Neuronal stem cell (in vitro differentiated cells): ENCODE measurements around the gene GPER1.

Source experiments
- DNase-seq: peaks from one replicate; pipeline ENCODE4 v3.0.0-alpha.2; 2013; ENCODE audit warnings: low spot score
- H2AFZ ChIP-seq: one replicate; pipeline ENCODE4 v1.6.1; 2013; ENCODE audit warnings: mild to moderate bottlenecking, low read length, inconsistent platforms
- H2AK5ac ChIP-seq: 2 replicates; pipeline ENCODE4 v1.6.1; 2013; ENCODE audit warnings: low read depth, mild to moderate bottlenecking, inconsistent platforms, low read length, moderate library complexity, mixed read lengths
- H2BK120ac ChIP-seq: 2 replicates; pipeline ENCODE4 v1.6.1; 2013; ENCODE audit warnings: low read depth, mild to moderate bottlenecking, inconsistent platforms, low read length, moderate library complexity, mixed read lengths
- H2BK12ac ChIP-seq: one replicate; pipeline ENCODE4 v1.6.1; 2013; ENCODE audit warnings: low read length, inconsistent platforms
- H2BK15ac ChIP-seq: 2 replicates; pipeline ENCODE4 v1.6.1; 2013; ENCODE audit warnings: mild to moderate bottlenecking, low read length, inconsistent platforms, mixed read lengths
- H2BK5ac ChIP-seq: one replicate; pipeline ENCODE4 v1.6.1; 2013; ENCODE audit warnings: inconsistent platforms, mild to moderate bottlenecking, low read length, moderate library complexity
- H3K14ac ChIP-seq: one replicate; pipeline ENCODE4 v1.6.1; 2013; ENCODE audit warnings: low read length, inconsistent platforms
- H3K18ac ChIP-seq: 2 replicates; pipeline ENCODE4 v1.6.1; 2013; ENCODE audit warnings: low read length, inconsistent platforms
- H3K23ac ChIP-seq: 2 replicates; pipeline ENCODE4 v1.6.1; 2013; ENCODE audit warnings: low read depth, mild to moderate bottlenecking, mixed read lengths, low read length, inconsistent platforms; ENCODE audit not compliant: poor library complexity
- H3K27ac ChIP-seq: replicated peaks from 3 replicates; pipeline ENCODE4 v1.5.1; 2013; ENCODE audit warnings: low read length, inconsistent platforms
- H3K27me3 ChIP-seq, 3 experiments: 2 replicates each; pipeline ENCODE4 v1.6.1; 2013; ENCODE audit warnings: low read length in 3 of 3, mild to moderate bottlenecking in 2 of 3, inconsistent platforms in 1 of 3, low read depth in 1 of 3, mixed read lengths in 1 of 3, moderate library complexity in 1 of 3; ENCODE audit not compliant: control insufficient read depth in 3 of 3, insufficient read depth in 3 of 3
- H3K36me3 ChIP-seq, 2 donors: replicated peaks in 1 of 2; 2 replicates each; pipeline ENCODE4 v1.6.1; 2013; ENCODE audit warnings: low read length in 2 of 2; ENCODE audit not compliant: control insufficient read depth in 2 of 2, insufficient read depth in 2 of 2
- H3K4ac ChIP-seq: 2 replicates; pipeline ENCODE4 v1.6.1; 2013; ENCODE audit warnings: inconsistent platforms, mild to moderate bottlenecking, low read length, moderate library complexity
- H3K4me1 ChIP-seq, 2 donors: 1 replicate in 1 of 2; 2 replicates in 1 of 2; pipeline ENCODE4 v1.6.1; 2013; ENCODE audit warnings: low read length in 2 of 2, low read depth in 1 of 2; ENCODE audit not compliant: control insufficient read depth in 2 of 2, insufficient read depth in 1 of 2
- H3K4me2 ChIP-seq: one replicate; pipeline ENCODE4 v1.6.1; 2013; ENCODE audit warnings: mild to moderate bottlenecking, low read length, inconsistent platforms; ENCODE audit not compliant: insufficient read depth, poor library complexity, severe bottlenecking
- H3K4me3 ChIP-seq, 2 donors: 2 replicates each; pipeline ENCODE4 v1.5.1; 2013; ENCODE audit warnings: low read length in 2 of 2, mild to moderate bottlenecking in 2 of 2, inconsistent platforms in 1 of 2, moderate library complexity in 1 of 2
- H3K79me1 ChIP-seq: one replicate; pipeline ENCODE4 v1.6.1; 2013; ENCODE audit warnings: low read depth, mild to moderate bottlenecking, inconsistent platforms, low read length, moderate library complexity
- H3K9ac ChIP-seq: one replicate; pipeline ENCODE4 v1.6.1; 2013; ENCODE audit warnings: mild to moderate bottlenecking, low read depth, low read length, inconsistent platforms; ENCODE audit not compliant: poor library complexity
- H3K9me3 ChIP-seq, 2 donors: replicated peaks in 1 of 2; 2 replicates each; pipeline versions ENCODE3 to v1.6.1; 2013; ENCODE audit warnings: low read length in 2 of 2, mild to moderate bottlenecking in 2 of 2, inconsistent platforms in 1 of 2, low read depth in 1 of 2, mixed read lengths in 1 of 2, moderate library complexity in 1 of 2; ENCODE audit not compliant: control insufficient read depth in 2 of 2, insufficient read depth in 1 of 2
- H4K8ac ChIP-seq: one replicate; pipeline ENCODE4 v1.6.1; 2013; ENCODE audit warnings: low read depth, mild to moderate bottlenecking, inconsistent platforms, low read length, moderate library complexity
- H4K91ac ChIP-seq: one replicate; pipeline ENCODE4 v1.6.1; 2013; ENCODE audit warnings: low read length, low read depth, mild to moderate bottlenecking, inconsistent platforms; ENCODE audit not compliant: poor library complexity
- WGBS, 2 donors: extraction: QIAGEN DNeasy Blood & Tissue Kit; methylation state at CpG; one replicate each; pipeline ENCODE4 v1.1.7; 2013; ENCODE audit warnings: missing lambda C conversion rate in 2 of 2, mixed read lengths in 1 of 2; ENCODE audit not compliant: insufficient read length in 2 of 2, insufficient replicate concordance in 1 of 2; ENCODE audit errors: extremely low coverage in 2 of 2; 5-methylcytosine and 5-hydroxymethylcytosine counted together

GPER1 gene

DNA sequence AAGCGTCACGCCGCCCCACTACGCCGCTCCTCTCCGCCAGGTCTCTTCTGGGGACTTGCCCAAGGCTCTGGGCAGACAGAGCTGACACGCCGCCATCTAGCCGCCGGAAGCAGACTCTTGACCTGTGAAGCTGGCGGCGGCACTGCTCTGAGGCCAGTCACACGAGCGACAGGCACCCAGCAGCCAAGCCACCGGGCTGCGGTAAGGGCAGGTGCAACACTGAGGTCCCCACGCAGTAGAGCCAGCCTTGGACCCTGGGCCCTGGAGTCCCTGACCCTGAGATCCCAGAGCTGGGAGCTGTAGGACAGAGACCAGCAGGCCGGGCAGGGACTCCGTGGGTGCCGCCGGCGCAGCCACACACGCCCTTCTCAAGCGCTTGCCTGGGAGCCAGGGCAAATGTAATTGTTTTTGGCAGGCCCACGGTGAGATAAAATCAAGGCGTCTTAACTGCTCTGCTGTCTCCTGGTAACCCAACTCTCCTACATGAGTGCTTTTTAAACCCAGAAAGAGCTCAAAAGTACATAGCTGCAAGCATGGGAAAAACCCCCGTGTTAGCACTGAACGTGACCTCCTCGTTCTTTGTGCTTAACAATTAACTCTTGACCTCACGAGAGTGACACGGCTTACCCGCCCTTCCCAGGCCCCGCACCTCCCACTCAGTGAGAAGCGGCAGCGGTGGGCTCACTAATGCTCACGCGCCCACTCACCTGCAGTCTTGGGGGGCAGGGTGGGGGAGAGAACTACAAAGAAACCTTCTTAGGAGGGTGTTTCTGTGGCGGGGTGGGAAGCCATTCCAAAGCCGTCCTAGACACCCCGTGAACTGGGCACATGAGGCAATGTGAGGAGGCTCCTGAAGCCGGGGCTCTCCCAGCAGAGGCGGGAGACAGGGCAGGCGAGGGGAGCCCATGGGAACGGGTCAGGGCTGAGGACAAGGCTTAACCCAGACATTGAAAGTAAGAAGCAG, 8.5 kb downstream of the GPER1 start:
- Histone ChIP-seq H3K4ac (no peak overlapping the region), H3K27me3 (no peaks in the 10 kb centered on the region), H2AFZ (no peak overlapping the region), H3K9ac (no peak overlapping the region), H3K79me1 (peaks cover 20% of the 10 kb centered on the region), H3K9me3 (peaks cover 4% of the 10 kb centered on the region in 2 donors), H3K36me3 (peaks cover 16 to 21% of the 10 kb centered on the region in 2 donors), H3K14ac (peak overlapping the region; percentile 31), H2BK120ac (no peak overlapping the region), H2AK5ac (no peak overlapping the region), H2BK15ac (no peak overlapping the region), H2BK5ac (no peak overlapping the region), H3K4me1 (peaks cover 8 to 22% of the 10 kb centered on the region in 2 donors), H3K4me2 (no peak overlapping the region), H4K91ac (no peak overlapping the region), H3K18ac (peak overlapping the region; percentile 13), H4K8ac (no peak overlapping the region), H3K23ac (peak overlapping the region; percentile 87), H3K27ac (no peak overlapping the region), H2BK12ac (peak overlapping the region; percentile 63), H3K4me3 (peak overlapping the region in 1 of 2 donors; percentile 63)
- WGBS, 2 donors, result no CpG with 5 or more reads among the region's 44 CpGs
- DNase-seq, result no peak

DNA sequence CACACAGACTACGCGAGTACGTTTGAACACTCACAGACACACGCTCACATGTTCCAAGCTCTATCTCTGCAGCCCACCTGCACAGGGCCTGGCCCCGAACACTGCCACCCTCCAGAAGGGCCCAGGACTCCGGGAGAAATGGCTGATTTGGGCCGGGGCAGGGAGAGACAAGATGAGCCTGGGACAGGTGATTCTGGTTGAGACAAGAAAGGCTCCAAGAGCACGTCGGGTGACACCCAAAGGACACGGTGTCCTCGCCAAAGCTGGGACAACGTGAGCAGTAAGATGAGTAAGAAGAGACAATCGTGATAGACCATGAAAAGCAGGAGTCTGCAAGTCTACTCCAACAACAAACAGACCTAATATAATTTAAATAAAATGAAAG, 9.2 kb downstream of the GPER1 start:
- Histone ChIP-seq H2BK15ac (no peak overlapping the region), H3K14ac (peak overlapping the region; percentile 31), H3K4me1 (peaks cover 11 to 27% of the 10 kb centered on the region in 2 donors), H4K91ac (no peak overlapping the region), H3K4me2 (no peak overlapping the region), H2BK12ac (no peak overlapping the region), H3K4me3 (peak overlapping the region in 1 of 2 donors; percentile 63), H3K4ac (no peak overlapping the region), H3K9ac (no peak overlapping the region), H3K27me3 (no peaks in the 10 kb centered on the region), H3K36me3 (peaks cover 11 to 17% of the 10 kb centered on the region in 2 donors), H3K79me1 (peaks cover 17% of the 10 kb centered on the region), H3K23ac (peak overlapping the region; percentile 58), H2AFZ (no peak overlapping the region), H3K9me3 (peaks cover 2 to 4% of the 10 kb centered on the region in 2 donors), H2AK5ac (no peak overlapping the region), H3K18ac (peak overlapping the region; percentile 13), H2BK5ac (no peak overlapping the region), H4K8ac (no peak overlapping the region), H3K27ac (no peak overlapping the region), H2BK120ac (no peak overlapping the region)
- DNase-seq, result no peak
- no CpG with 5 or more reads among the region's 13 CpGs for WGBS, 2 donors

DNA sequence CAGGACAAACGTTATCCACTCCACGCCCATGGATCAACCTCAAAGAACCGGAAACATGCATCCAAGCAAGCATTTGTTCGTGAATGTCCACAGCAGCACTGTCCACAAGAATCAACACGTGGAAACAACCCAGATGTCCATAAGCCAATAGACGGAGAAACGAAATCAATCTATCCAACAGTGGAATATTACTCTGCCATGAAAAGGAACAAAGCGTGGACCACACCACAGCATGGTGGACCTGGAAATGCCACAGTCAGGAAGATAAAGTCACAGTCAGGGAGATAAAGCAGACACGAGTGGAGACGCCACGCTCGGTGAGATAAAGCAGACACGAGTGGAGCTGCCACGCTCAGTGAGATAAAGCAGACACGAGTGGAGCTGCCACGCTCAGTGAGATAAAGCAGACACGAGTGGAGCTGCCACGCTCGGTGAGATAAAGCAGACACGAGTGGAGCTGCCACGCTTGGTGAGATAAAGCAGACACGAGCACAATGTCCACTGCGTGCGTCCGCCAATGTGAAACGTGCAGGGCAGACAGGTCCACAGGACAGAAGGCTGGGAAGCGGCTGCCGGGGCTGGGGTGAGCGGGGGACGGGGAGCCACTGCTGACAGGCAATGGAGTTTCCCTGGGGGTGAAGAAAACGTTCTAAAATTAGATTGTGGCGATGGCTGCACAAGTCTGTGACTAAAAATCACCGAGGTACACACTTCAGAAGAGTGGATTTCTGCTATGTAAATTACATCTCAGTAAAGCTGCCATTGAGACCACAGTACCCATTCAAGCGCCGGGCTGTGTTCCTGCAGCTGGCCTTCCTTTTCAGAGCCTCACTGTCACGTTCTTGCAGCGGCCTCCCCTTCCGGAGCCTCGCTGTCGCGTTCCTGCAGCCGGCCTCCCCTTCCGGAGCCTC, 10.6 kb downstream of the GPER1 start:
- H3K14ac ChIP-seq, result no peak overlapping the region
- no peak overlapping the region for H2BK15ac ChIP-seq
- peaks cover 10 to 16% of the 10 kb centered on the region in 2 donors for H3K36me3 ChIP-seq
- no peak overlapping the region for H3K4ac ChIP-seq
- no peak overlapping the region for H3K27ac ChIP-seq
- peaks cover 16% of the 10 kb centered on the region for H3K79me1 ChIP-seq
- H3K4me3 ChIP-seq, result no peak overlapping the region
- no peak overlapping the region for H3K23ac ChIP-seq
- H3K4me2 ChIP-seq, result no peak overlapping the region
- peaks cover 2 to 4% of the 10 kb centered on the region in 2 donors for H3K9me3 ChIP-seq
- WGBS, 2 donors, result no CpG with 5 or more reads among the region's 43 CpGs
- H3K18ac ChIP-seq, result no peak overlapping the region
- H2BK12ac ChIP-seq, result no peak overlapping the region
- no peak overlapping the region for H2BK120ac ChIP-seq
- no peak overlapping the region for H2AFZ ChIP-seq
- no peaks in the 10 kb centered on the region for H3K27me3 ChIP-seq
- no peak overlapping the region for H3K9ac ChIP-seq
- DNase-seq, result no peak
- H4K91ac ChIP-seq, result no peak overlapping the region
- H2AK5ac ChIP-seq, result no peak overlapping the region
- no peak overlapping the region for H2BK5ac ChIP-seq
- peaks cover 11 to 27% of the 10 kb centered on the region in 2 donors for H3K4me1 ChIP-seq
- no peak overlapping the region for H4K8ac ChIP-seq
